GM19035 (cell line): ENCODE data around the gene TEFM.
"Not testable (repeated sequence)": the region's sequence is repeated elsewhere in the genome, so short reads cannot be mapped to it uniquely, and the experiment has no call there.

Experiments
- ATAC-seq: cut with Tn5 transposase; IDR thresholded peaks from one replicate; pipeline ENCODE4 v1.9.1; 2021; ENCODE audit not compliant: unreplicated experiment

The TEFM gene

GRCh38 chr17:30921544-30922196 lies 15.6 kb upstream of the TEFM start, which contains the start of gene ADAP2:
ADAP2 (plus strand) TSS chr17:30921945; CDS start chr17:30922015, 70 bp downstream.
- ATAC-seq = no peak

- no peak for ATAC-seq
Observed at GRCh38 chr17:30920683-30921543, 14.9 kb upstream of the TEFM start.

- no peak for ATAC-seq
Observed at GRCh38 chr17:30920282-30920681, 14.2 kb upstream of the TEFM start.

GRCh38 chr17:30917050-30917449 lies 11.0 kb upstream of the TEFM start:
- no peak for ATAC-seq

GRCh38 chr17:30915833-30916611 lies 10.0 kb upstream of the TEFM start:
- no peak for ATAC-seq

- no peak for ATAC-seq
Observed at GRCh38 chr17:30913955-30914354, 7.9 kb upstream of the TEFM start.

- not testable (repeated sequence) for ATAC-seq
Observed at GRCh38 chr17:30910151-30910550, 4.1 kb upstream of the TEFM start.

GRCh38 chr17:30908717-30909420 lies 2.8 kb upstream of the TEFM start:
- ATAC-seq = no peak

GRCh38 chr17:30905742-30906100 lies 317 bp downstream of the TEFM start:
- ATAC-seq = peak; percentile 33

GRCh38 chr17:30897311-30897710 lies 8.7 kb downstream of the TEFM start:
- no peak for ATAC-seq

GRCh38 chr17:30894236-30894635 lies 11.8 kb downstream of the TEFM start:
- no peak for ATAC-seq

- ATAC-seq = no peak
Observed at GRCh38 chr17:30886187-30886586, 19.9 kb downstream of the TEFM start.

GRCh38 chr17:30869005-30869404 lies 37.0 kb downstream of the TEFM start:
- ATAC-seq = no peak

GRCh38 chr17:30864636-30865035 lies 41.4 kb downstream of the TEFM start:
- no peak for ATAC-seq

GRCh38 chr17:30858556-30859250 lies 47.3 kb downstream of the TEFM start:
- no peak for ATAC-seq

- ATAC-seq = no peak
Observed at GRCh38 chr17:30854146-30854545, 51.9 kb downstream of the TEFM start.
